ENCODE measurements around the gene SNAP47. TPM values are rescaled to one million over a fixed set of nuclear protein-coding genes. Genes with fewer than 3 reads are reported as not detected.

The SNAP47 gene
- polyA plus RNA-seq, 1 of the 3 experiments (the other 2 are of a cell fraction): 45.6 TPM

- TF ChIP-seq, protein P1, sequence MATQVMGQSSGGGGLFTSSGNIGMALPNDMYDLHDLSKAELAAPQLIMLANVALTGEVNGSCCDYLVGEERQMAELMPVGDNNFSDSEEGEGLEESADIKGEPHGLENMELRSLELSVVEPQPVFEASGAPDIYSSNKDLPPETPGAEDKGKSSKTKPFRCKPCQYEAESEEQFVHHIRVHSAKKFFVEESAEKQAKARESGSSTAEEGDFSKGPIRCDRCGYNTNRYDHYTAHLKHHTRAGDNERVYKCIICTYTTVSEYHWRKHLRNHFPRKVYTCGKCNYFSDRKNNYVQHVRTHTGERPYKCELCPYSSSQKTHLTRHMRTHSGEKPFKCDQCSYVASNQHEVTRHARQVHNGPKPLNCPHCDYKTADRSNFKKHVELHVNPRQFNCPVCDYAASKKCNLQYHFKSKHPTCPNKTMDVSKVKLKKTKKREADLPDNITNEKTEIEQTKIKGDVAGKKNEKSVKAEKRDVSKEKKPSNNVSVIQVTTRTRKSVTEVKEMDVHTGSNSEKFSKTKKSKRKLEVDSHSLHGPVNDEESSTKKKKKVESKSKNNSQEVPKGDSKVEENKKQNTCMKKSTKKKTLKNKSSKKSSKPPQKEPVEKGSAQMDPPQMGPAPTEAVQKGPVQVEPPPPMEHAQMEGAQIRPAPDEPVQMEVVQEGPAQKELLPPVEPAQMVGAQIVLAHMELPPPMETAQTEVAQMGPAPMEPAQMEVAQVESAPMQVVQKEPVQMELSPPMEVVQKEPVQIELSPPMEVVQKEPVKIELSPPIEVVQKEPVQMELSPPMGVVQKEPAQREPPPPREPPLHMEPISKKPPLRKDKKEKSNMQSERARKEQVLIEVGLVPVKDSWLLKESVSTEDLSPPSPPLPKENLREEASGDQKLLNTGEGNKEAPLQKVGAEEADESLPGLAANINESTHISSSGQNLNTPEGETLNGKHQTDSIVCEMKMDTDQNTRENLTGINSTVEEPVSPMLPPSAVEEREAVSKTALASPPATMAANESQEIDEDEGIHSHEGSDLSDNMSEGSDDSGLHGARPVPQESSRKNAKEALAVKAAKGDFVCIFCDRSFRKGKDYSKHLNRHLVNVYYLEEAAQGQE (IDR thresholded peaks at IDR 0.05; ENCODE audit: low read depth, low read length): no peak
- no peak for TF ChIP-seq MEF2A (IDR thresholded peaks at IDR 0.05; ENCODE audit: borderline replicate concordance, low read depth)
Observed at GRCh38 chr1:227776331-227776771, 41.1 kb downstream of the SNAP47 start (continued).

DNA sequence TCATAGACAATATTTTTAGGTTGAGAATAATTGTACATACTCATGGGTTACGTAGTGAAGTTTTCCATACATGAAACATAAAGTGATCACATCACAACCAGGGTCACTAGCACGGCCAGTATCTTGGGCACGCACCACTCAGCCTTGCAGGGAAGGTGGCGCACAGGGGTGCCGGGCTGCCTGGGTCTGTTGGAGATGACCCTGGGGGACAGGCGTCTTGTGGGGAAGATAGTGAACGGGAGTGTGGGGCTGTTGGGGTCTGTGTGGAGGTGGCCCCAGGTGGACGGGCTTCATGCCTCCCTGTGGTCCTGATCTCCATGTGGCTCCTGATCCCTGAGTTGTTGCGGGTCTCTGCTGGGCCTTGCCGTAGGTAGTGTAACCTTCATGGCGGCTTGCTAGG lies 41.9 kb downstream of the SNAP47 start:
- no peak overlapping the region for H3K27ac ChIP-seq (ENCODE audit: low read depth in 2 of 2, low read length in 1 of 2)

More for the DNA sequence above, 41.9 kb downstream of the SNAP47 start:
- Histone ChIP-seq H3K79me2 (ENCODE audit: insufficient read depth) (no peaks in the 10 kb centered on the region), H2AFZ (ENCODE audit: low read depth) (no peak overlapping the region), H3K4me2 (no peak overlapping the region), H3K4me1 (ENCODE audit: control insufficient read depth in 1 of 2, insufficient read depth in 2 of 2, low read depth in 1 of 2, low read length in 1 of 2) (peaks cover 3 to 16% of the 10 kb centered on the region in 2 experiments; a peak in 3 of 4 replicates), H3K27me3 (ENCODE audit: insufficient read depth) (no peaks in the 10 kb centered on the region), H3K36me3 (replicated peaks in 1 of 2; ENCODE audit: control insufficient read depth in 1 of 2, insufficient read depth in 2 of 2, low read length in 1 of 2) (peaks cover 0 to 25% of the 10 kb centered on the region in 2 experiments), H3K9ac (no peak overlapping the region), H3K9me3 (no peaks in the 10 kb centered on the region), H3K9me2 (no peaks in the 10 kb centered on the region), H3K4me3 (ENCODE audit: low read depth in 2 of 2, low read length in 1 of 2) (no peak overlapping the region), H4K20me1 (ENCODE audit: insufficient read depth) (no peaks in the 10 kb centered on the region), H3F3A (replicated peaks; ENCODE audit: insufficient read depth) (peaks cover 20% of the 10 kb centered on the region)
- POLR2A ChIA-PET: no interaction called here
- CTCF ChIA-PET: interaction anchor here (2.7 kb wide), 1 partner anchor 14 kb away, joined by 12 read pairs; no protein-coding TSS in a partner anchor
- TF ChIP-seq, protein P1 (IDR thresholded peaks at IDR 0.05; ENCODE audit: low read depth, low read length): no peak
- TF ChIP-seq RFX5 (IDR thresholded peaks at IDR 0.05; ENCODE audit: low read length): no peak
- no peak for TF ChIP-seq ELF1 (IDR thresholded peaks at IDR 0.05)
- no peak for TF ChIP-seq RCOR1 (IDR thresholded peaks at IDR 0.05; ENCODE audit: low read length)
- no peak for TF ChIP-seq TCF12 (IDR thresholded peaks at IDR 0.05)
- no peak for TF ChIP-seq FOXJ3 (CRISPR knock-in tag; IDR thresholded peaks at IDR 0.05)
- no peak for TF ChIP-seq GATA2 (CRISPR knock-in tag; IDR thresholded peaks at IDR 0.05)
- no peak for TF ChIP-seq USF1 (IDR thresholded peaks at IDR 0.05; ENCODE audit: borderline replicate concordance, low read depth)
- TF ChIP-seq TEAD4 (IDR thresholded peaks at IDR 0.05; ENCODE audit: borderline replicate concordance, insufficient read depth): no peak
- TF ChIP-seq CTCF (IDR thresholded peaks at IDR 0.05): no peak
- 92% methylated on average over 11 of the region's 11 CpGs for WGBS (ENCODE audit: low lambda C conversion rate)
- no peak for DNase-seq
